HG03280 (cell line): Measurements from ENCODE around the gene LGI1.
"Not testable (repeated sequence)": the region's sequence is repeated elsewhere in the genome, so short reads cannot be mapped to it uniquely, and the experiment has no call there.

Experiments used
- ATAC-seq: cut with Tn5 transposase; IDR thresholded peaks from one replicate; pipeline ENCODE4 v1.9.1; 2021; ENCODE audit warnings: mild to moderate bottlenecking, moderate library complexity; ENCODE audit not compliant: unreplicated experiment

Gene LGI1

DNA sequence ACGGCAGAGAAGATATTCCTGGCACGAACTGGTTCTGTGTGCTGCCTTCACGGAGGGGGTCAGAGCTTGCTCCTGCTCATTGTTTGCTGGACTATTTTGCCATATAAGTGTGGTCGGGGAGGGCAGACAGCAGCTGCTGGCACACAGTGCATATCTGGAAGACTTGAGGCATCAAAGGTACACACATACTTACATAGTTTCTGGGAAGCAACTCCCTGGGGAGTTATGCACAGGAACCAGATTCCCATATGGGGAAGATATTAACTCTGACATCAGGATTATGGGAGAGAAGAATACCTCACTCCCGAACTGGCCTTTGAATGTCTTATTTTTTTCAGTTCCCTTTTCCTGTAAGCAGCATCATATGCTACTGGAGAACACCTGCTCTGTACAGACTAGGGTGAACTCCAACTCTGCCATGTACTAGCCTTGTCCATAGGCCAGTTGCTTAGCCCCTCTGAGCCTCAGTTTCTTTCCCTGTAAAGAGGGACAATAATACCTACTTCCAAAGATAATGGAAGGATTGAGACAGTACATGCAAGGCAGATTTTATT lies 41.5 kb downstream of the LGI1 start:
- no peak for ATAC-seq

GRCh38 chr10:93804200-93804599 lies 46.5 kb downstream of the LGI1 start:
- ATAC-seq = no peak

GRCh38 chr10:93806903-93807302 lies 49.2 kb downstream of the LGI1 start:
- ATAC-seq = no peak

DNA sequence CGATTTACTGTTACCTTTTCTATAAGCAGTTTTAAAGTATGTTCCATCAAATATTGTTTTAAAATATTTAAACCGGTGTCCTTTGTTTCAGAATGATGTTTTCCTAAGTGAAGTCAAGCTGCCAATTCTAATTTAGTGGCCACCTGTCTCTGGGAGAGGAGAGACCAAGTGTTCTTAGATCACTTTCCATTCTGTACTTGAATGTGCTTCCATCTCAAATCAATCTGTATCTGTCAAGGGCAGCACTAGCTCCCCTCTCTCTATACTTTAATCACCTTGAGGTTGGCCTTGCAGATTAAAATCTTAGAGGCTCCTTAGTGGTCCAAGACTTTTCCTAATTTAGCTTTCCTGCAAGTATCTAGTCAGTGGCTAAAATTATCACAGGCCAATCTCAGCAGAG lies 49.6 kb downstream of the LGI1 start:
- no peak for ATAC-seq

GRCh38 chr10:93812659-93813338 lies 55.1 kb downstream of the LGI1 start:
- no peak for ATAC-seq

DNA sequence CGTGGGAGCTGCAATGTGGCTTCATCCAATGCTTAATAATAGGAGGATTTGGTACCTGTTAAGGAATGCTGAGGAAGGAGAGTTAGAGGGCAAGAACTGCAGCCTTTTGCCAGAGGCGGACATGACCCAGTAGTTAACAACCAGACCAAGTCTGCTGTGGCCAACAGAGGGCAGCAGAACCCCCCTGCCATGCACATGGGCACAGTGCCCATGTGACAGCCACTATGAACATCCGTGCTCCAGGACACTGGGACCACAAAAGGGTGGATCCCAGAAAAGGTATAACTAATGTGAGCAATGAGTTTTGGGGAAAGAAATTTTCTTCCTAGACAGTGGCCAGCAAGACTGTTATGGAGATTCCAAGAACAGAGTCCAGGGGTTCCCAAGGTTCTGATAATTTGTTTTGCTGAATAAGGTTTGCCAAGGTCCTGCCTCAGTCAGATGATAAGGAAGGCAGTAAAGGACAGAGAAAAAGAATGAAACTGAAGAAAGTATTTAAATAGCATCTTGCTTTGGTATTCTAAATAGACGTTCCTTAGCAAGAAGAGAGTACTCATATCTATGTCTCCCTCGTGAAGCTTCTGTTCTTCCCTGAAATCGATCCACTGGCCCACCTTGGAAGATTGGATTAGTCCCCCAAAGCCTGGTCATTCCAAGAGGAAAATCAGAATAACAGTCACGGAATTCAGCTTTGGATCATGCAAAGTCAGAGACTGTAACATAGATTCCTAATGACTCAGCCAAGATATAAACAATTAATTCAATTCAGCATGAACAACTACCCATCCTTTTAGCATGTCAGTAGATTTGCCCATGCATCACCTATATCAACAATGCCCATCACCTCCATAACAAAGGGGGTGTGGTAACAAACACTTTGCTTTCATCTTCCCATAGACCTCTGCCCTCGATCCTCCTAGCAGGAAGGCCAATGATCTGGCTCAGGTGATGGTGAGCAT lies 56.0 kb downstream of the LGI1 start:
- ATAC-seq = peak; percentile 62

DNA sequence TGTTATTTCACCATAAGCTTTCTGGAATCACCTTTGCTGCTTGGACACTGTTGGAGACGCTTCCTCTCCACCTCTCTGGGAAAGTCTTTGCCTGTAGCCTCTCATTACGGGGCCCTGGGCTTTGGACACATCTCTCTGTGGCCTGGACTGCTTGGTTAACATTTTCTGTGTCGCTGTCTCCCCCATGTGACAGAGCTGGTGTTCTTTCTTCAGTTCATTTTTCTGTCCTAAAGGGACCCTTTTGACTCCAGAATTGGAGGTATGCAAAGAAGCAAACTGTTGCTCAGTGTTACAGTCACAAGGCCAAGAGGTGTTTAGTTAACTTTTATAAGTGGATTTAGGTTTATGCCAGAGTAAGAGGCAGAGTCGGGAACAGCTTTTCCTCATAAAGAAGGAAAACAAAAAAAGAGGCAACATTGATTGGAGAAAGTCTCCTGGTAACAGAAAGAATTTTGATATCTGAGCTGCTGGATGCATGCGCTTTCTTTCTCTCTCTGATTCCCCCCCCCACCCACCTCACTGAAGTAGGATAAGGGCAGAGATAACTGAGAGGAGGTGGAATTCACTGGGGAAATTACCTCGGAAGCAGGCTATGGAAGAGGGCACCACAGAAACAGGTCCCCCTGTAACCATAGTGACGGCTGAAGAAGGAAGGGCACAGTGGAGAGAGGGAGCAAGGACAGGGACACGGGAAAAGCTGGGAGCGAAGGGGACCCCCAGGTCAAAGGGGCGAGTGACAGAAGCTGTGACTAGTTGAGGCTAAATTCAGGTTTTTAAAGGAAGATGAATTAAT lies 57.8 kb downstream of the LGI1 start:
- ATAC-seq = no peak

DNA sequence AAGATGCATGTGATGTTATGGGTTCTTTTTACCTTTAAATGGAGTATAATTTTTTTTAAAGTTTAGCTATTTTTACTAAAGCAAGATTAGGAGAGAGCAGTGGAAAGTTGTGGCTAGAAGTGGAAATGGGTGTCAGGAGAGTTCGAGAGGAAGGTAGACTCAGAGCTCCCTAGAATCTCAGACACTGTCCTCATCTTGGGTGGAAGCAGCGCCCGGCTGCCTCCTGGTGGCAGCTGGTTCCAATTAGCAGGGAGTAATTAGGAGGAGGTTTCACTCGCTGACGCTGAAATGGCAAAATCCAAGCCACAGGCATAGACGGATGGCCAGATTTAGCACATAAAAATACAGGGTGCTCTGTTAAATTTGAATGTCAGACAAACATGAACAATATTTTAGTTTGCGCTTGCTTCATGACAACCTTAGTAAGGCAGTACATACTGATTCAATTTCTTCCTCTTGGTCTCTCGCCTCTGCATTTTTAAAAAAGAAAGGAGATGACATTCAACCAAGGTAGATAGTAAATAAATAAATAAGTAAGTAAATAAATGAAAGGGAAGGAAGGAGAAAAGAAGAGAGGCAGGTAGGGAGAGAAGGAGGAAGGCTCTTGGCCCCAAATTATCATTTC lies 58.5 kb downstream of the LGI1 start:
- no peak for ATAC-seq

GRCh38 chr10:93818086-93818485 lies 60.4 kb downstream of the LGI1 start:
- no peak for ATAC-seq

DNA sequence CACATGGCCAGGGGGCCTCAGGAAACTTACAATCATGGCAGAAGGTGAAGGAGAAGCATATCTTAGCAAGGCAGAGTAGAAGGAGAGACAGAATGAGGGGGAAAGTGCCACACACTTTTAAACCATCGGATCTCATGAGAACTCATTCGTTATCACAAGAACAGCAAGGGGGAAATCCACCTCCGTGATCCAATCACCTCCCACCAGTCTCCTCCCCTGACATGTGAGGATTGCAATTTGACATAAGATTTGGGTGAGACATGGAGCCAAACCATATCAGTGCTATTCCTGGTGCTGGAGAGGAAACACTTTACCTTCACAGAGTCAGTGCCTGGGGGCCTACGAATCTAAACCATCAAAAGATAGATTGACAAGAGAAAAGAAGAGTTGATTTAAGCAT lies 61.8 kb downstream of the LGI1 start:
- ATAC-seq = no peak

GRCh38 chr10:93820434-93820833 lies 62.7 kb downstream of the LGI1 start:
- no peak for ATAC-seq

GRCh38 chr10:93821051-93821772 lies 63.5 kb downstream of the LGI1 start:
- no peak for ATAC-seq

DNA sequence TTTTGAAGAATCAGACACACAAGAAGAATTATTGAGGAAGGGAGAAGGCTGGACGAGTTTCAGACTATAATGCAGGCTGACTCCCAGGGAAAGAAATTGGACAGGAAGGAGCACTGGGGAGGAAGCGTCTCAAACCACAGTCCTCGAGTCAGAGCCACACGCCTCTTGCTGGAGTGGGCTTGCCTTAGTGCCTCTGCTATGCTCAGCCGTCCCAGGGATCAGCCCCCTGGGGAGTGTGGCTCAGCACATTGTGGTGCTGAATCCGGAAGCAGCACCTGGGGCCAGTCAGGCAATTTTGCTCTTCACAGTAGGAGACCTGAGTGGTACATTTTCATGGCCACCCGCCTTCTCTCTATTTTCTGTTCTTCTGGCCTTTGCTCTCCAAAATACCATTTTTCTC lies 68.6 kb downstream of the LGI1 start:
- no peak for ATAC-seq

GRCh38 chr10:93827056-93827804 lies 69.5 kb downstream of the LGI1 start:
- no peak for ATAC-seq

- not testable (repeated sequence) for ATAC-seq
Measured at GRCh38 chr10:93831065-93831464, 73.3 kb downstream of the LGI1 start.

- ATAC-seq = no peak
Measured at GRCh38 chr10:93835770-93836169, 78.0 kb downstream of the LGI1 start.

DNA sequence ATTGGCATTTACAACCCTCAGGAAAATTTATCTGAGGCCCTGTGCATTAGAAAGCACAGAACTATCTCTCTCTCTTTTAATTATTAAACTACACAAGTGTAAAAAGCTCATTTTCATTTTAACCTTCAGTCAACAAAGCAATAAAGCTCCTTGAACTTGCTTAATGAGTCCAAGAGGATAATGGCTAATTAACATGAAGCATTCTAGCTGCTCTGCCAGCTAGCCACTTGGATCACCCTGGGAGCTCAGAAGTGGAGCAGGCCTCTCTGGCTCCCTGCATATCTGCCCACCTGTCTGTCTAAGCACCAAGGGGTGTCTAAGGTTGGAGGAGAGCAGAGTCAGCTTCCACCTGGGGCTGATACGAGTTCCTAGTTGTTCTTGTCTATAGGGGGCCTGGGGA lies 80.1 kb downstream of the LGI1 start:
- no peak for ATAC-seq

DNA sequence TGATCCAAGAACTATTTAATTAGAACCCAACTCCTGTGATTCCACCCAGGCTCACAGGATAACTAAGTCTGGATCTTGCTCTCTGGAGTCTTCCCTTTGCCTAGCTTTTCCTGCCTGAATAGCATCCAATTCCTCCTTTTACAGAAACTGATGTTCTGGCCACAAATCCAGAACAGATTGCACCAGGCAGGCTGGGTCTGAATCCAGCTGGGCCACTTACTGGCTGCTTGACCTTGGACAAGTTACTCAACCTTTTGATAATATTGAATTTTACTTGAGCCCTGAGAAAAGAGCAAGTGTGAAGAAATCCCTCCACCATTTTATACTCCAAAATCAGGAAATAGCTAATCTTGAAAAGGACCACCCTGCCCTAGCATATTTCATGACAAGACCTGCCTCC lies 80.5 kb downstream of the LGI1 start:
- no peak for ATAC-seq

- no peak for ATAC-seq
Measured at GRCh38 chr10:93841961-93842360, 84.2 kb downstream of the LGI1 start.
